ENCODE results near the gene PLB1.

GRCh38 chr2:28576714-28577113 is 80.9 kb downstream of the PLB1 start:
- TF ChIP-seq POLR2A (IDR thresholded peaks at IDR 0.05; ENCODE audit: low read depth, low read length) (no peak), SPI1 (IDR thresholded peaks at IDR 0.05; ENCODE audit: low read depth, low read length) (no peak)

All from GM12891 (cell line).